ENCODE results near the gene PPP6C. TPM values are rescaled to one million over a fixed set of nuclear protein-coding genes. Genes with fewer than 3 reads are reported as not detected.
"Not testable (repeated sequence)": the region's sequence is repeated elsewhere in the genome, so short reads cannot be mapped to it uniquely, and the experiment has no call there.

PPP6C gene
- total RNA-seq, 1 donor from 2014 or later = 38.8 TPM

DNA sequence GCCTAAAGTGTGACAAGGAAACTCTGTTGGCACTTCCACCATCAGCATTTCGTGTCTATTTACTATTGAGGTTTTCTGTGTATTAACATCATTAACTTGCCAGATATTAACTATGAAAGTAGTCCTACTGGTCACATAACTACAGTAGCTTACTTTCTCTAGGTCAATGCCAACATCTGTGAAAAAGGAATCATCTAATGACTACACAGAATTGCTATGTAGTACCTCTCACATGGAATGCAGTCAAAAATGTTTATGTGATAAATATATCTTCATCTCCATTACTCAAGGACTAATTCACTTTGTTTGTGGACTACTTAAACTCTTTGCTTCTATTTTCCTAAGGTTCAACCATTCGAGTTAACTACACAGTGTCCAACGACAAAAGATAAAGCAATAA, 48.4 kb downstream of the PPP6C start:
- no peak for ATAC-seq

DNA sequence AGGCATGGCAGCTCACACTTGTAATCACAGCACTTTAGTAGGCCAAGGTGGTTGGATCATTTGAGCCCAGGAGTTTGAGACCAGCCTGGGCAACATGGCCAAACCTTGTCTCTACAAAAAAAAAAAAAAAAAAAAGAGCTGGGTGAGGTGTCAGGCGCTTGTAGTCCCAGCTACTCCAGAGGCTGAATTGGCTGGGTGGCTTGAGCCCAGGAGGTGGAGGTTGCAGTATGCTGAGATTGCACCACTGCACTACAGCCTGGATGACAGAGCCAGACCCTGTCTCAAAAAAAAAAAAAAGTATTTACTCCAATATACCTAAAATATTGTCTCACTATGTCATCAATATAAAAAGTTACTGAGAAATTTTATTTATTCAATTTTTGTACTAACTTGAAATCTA, 49.0 kb downstream of the PPP6C start:
- no peak for ATAC-seq

DNA sequence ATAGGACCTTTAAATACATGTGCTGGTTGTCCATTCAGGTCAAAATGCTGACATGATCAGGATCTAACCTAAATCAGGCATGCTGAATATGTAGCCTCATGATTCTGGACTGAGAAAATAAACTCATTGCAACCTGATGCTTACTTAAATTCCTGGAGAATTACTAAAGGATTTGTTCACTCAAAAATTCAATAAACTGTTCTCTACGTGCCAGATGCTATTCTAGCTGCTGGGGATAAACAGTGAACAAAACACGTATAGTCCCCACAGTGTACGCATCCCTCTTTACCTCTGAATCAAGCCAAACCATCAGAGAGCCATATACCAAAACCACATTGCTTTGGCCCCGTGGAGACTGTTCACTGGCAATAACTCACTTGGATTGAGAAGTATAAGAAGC, 52.4 kb downstream of the PPP6C start:
- no peak for ATAC-seq

DNA sequence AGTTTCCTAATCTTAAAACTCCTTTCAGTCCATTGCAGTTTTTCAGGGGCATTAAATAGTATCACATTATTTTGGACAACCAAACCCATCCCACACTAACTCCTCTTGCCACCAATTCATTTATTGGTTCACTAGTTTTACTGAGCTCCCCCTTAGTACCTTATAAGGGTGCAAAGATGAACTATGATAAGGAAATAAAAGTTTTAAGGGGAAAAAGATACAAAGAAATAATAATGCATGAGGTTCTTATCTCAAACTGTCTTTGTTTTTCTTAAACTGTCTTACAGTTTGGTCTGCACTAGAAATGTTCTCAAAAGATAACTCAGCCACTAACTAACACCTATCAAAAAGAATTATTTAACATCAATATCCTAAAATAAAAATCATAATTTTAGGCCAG, 54.6 kb downstream of the PPP6C start:
- no peak for ATAC-seq

DNA sequence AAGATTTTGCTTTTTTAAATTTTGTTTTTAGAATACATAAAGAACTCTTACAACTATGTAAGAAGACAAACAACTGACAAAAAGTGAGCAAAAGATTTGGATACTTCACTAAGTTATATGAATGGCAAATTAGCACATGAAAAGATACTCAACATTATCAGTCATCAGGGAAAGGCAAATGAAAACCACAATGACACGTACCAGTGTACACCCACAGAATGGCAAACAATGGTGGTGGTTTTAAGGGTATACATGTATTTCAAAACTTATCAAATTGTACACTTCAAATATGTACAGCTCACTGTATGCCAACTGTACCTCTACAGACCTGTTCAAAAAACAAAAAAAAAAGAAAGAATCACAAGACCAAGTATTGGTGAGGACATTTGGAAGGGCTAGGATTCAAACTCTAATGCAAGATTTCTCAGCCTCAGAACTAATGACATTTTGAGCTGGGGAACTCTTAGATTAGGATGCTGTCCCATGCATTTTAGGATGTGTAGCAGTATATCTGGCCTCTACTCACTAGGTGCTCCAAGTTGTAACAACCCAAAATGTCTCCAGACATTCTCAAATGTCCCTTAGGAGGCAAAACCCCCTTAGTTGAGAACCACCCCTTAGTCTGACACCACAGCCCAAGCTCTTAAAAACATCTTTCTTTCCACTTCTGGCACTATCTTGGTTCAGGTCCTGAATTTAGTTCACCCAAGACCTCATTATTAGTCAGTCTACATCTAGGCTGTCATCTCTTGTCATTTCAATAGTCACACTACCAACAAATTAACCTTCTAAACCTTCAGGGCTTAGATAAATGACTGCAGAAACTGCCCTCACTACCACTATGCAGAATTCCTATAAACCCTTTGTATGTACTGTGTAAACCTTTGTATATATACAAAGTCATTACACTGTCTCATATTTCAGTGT, 55.9 kb downstream of the PPP6C start:
- no peak for ATAC-seq

DNA sequence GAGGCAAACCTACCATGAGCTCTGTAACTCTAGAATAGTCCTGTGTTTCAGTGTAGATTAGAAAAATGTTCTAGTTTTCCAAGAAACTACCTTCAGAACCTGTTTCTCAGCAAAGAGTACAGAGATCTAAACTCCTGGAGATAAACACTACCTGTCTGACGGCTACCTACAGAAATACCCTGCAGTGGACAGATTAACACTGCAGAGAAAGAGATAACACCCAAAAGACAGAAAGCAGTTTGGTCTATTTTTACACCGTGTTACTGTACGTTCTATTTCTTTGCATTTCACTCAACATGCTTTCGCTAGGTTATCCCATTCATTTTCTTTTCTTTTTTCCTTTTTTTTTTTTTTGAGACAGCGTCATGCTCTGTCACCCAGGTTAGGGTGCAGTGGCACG, 57.8 kb downstream of the PPP6C start:
- ATAC-seq = no peak

DNA sequence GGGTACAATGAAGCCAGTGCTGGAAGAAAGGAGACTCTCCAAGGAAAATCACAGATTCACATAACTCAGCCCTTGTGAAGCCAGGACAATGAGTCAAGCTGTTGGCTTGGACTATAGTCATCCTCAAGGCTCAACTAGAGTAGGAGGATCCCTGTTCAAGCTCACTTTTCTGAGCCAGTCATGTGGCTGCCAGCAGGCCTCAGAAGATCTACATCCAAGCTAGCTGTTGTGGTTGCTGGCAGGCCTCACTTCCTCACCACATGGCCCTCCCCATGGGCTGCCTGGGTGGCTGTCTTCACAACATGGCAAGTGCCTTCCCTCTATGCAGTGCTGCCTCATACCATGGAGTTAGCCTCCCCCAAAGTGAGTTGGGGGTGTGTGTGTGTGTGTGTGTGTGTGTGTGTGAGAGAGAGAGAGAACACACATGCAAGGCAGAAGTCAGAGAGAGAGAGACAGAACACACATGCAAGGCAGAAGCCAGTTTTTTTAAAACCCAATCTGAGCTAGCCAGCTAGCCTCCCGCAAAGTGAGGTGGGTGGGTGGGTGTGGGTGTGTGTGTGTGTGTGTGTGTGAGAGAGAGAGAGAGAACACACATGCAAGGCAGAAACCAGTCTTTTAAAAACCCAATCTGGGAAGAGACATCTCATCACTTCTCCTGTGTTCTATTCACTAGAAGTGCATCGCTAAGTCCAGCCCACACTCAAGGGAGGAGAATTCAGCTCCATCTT, 63.4 kb downstream of the PPP6C start:
- peak; percentile 81 for ATAC-seq

DNA sequence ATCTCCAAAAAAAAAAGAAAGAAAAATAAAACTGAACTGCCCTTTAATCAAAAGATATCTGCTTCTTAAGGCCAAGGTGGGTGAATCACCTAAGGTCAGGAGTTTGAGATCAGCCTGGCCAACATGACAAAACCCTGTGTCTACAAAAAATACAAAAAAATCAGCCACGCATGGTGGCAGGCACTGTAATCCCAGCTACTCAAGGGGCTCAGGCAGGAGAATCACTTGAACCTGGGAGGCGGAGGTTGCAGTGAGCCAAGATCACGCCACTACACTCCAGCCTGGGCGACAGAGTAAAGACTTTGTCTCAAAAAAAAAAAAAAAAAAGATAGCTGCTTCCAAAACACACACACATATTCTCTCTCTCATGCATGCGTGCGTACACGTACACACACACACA, 64.1 kb downstream of the PPP6C start:
- no peak for ATAC-seq

DNA sequence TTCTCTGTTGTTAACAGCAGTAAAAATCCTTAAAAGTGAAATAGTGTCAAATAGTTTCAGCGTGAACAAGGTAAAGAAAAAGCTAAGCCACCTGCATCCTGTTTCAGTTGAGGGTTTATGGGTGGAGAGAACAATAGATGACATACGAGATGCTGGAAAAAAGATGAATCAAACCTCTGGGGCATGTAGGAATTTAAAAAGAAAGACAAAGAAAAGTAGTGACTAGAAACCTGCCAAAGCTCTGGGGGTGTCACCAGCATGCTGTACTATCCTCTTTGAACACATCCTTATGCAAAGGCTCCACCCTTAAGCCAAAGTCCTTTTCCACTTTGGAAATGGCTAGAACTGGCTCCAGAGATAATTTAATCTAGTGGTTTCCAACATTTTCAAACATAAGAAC, 68.5 kb downstream of the PPP6C start:
- ATAC-seq = no peak

DNA sequence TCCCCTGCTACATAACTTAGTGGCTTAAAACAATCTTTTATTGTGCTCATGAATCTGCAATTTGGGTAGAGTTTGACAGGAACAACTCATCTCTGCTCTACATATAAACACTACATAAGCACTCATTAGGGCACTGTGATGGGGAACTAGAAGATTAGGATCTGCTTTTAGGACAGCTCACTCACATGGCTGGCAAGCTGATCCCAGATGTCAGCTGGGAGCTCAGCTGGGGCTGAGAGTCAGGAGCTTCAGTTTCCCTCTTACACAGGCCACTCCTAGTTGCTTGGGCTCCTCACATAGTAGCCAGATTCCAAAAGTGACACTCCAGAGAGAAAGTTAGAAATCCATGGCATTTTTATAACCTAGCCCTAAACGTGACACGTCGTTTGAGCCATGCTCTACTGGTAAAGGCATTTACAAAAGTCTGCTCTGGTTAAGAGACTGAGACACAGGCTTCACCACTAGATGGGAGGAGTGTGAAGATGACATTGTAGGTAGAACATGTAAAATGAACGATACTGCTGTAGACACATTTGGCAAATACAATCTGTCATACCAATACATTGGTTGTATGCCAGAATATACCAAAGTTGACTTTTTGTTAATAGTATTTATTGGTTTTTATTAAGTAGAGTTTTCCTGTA, 69.8 kb downstream of the PPP6C start:
- ATAC-seq = no peak

DNA sequence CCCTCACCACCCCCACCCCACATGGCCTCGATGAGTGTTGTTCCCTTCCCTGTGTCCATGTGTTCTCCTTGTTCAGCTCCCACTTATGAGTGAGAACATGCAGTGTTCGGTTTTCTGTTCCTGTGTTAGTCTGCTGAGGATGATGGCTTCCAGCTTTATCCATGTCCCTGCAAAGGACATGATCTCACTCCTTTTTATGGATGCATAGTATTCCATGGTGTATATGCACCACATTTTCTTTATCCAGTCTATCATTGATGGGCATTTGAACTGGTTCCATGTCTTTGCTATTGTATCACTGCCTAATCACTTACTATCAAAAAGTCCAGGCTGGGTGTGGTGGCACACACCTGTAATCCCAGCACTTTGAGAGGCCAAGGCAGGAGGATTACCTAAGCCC, 70.9 kb downstream of the PPP6C start:
- ATAC-seq = not testable (repeated sequence)

DNA sequence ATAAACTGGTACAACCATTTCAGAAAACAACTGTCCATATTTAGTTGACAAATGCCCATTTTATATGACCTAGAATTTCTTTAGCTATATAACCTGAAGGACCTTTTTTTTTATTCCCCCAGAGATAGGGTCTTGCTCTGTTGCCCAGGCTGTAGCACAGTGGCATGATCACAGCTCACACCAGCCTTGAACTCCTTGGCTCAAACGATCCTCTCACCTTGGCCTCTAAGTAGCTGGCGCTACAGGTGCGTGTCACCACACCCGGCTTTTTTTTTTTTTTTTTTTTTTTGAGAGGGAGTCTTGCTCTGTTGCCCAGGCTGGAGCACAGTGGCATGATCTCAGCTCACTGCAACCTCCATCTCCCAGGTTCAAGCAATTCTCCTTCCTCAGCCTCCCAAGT, 75.1 kb downstream of the PPP6C start:
- not testable (repeated sequence) for ATAC-seq

DNA sequence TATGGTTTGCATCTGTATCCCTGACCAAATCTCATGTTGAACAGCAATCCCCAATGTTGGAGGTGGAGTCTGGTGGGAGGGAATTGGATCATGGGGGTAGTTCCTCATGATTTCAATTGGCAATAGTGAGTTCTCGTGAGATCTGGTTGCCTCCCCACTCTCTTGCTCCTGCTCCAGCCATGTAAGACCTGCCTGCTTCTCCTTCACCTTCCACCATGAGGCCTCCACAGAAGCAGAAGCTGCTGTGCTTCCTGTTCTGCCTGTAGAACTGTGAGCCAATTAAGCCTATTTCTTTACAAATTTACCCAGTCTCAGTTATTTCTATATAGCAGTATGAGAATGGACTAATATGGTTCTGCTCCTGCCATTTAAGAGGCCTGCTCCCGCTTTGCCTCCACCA, 79.1 kb downstream of the PPP6C start:
- no peak for ATAC-seq

DNA sequence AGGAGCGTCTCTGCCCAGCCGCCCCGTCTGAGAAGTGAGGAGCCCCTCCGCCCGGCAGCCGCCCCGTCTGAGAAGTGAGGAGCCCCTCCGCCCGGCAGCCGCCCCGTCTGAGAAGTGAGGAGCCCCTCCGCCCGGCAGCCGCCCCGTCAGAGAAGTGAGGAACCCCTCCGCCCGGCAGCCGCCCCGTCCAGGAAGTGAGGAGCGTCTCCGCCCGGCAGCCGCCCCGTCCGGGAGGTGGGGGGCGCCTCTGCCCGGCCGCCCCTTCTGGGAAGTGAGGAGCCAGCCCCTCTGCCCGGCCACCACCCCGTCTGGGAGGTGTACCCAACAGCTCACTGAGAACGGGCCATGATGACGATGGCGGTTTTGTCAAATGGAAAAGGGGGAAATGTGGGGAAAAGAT, 81.1 kb downstream of the PPP6C start:
- ATAC-seq = not testable (repeated sequence)

DNA sequence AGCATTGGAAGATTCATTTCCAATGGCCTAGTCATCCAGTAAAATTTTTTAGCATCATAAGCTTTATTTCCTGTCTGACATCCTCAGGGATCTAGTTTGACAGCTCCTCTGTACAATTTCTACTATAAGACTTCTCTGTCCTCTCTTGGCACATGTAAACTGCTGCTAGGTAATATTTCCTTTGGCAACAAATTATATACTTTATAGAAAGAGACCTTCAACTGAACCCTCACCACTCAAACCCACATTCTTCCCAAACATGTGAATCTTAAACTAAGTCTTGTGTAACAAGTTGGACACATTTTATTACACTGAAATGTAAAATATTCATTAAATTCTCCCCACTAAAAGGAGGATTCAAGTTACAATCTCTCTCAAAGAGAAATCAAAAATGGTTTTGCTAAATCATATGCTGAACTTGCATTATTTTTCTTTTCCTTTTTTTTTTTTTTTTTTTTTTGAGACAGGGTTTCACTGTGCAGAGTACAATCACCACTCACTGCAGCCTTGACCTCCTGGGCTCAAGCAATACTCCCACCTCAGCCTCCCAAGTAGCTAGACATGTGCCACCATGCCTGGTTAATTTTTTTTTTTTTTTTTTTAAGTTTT, 83.2 kb downstream of the PPP6C start:
- ATAC-seq = no peak

DNA sequence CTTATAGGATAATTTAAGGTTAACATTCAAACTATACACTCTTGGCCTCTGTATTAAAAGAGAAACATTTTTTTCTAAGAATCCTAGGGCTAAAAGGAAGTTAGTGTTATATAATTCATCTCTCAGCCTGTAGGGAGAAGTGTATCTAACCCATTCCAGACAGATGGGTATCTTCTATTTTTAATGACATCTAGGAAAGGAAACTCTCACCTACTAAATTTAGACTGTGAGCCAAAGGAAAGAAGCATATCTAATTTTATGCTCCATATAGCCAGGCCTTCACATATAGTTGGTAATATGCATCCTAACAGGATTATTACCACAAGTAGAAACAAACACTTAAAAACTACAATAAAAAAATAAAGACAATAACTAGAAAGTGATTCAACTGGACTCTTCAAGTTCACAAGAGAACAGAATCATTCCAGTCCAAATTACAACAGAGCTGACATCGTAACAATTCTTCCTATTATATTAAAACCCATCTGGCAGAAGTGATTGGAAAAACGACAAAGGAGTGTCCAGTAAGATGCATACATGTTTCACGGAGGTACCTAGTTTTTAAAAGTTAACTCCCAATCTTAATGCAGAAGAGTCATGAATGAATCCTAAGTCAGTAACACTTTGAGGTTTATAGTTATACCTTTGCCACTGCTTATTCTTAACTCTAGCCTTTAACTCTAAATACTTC, 85.7 kb downstream of the PPP6C start:
- no peak for ATAC-seq

DNA sequence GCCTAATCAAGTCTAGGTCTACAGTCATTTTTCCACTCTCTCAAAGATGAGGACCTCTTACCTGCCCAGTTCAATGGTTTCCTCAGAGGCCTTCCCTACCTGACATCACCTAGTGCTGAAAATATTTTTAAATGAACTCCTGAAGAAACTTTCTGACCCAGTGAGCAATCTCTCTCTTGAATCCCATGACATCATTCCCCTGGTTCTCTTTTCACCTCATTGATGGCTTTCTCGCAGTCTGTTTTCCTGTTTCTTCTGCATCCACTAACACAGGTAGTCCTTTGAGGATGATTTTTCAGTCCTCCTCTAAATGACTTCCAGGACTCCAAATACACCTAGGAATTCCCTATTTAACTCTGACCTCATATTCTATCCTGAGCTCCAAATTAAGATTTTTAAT, 86.6 kb downstream of the PPP6C start:
- ATAC-seq = no peak

DNA sequence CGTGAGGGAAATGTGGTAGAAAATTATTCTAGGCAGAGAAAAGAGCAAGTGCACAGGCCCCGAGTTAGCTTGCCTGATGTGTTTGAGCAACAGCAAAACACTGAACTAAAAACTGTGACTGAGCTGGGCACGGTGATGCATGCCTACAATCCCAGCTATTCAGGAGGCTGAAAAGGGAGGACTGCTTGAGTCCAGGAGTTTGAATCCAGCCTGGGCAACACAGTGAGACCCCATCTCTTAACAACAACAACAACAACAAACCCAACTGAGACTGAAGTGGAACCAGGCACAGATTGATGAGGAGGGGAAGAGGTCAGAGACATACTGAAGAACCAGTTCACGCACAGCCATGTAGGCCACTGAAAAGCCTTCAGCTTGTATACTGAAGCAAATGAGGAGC, 88.8 kb downstream of the PPP6C start:
- ATAC-seq = no peak

DNA sequence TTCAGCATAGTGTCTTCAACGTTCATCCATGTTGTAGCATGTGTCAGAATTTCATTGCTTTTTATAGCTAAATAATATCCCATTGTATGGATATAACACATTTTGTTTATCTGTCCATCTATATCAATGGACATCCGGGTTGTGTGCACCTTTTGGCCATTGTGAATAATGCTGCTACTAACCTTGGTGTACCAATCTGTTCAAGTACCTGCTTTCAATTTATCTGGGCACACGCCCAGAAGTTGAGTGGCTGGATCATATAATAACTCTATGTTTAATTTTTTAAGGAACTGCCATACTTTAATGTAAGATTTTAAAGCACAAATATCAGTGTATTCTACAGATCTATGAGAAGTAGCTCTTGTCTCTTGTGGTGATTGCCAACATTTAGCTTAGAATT, 89.8 kb downstream of the PPP6C start:
- no peak for ATAC-seq
